Neuronal stem cell (in vitro differentiated cells): ENCODE results near the gene KIF14.

Source experiments
- DNase-seq: peaks from one replicate; pipeline ENCODE4 v3.0.0-alpha.2; 2013; ENCODE audit warnings: low spot score
- H2AFZ ChIP-seq: one replicate; pipeline ENCODE4 v1.6.1; 2013; ENCODE audit warnings: mild to moderate bottlenecking, low read length, inconsistent platforms
- H2AK5ac ChIP-seq: 2 replicates; pipeline ENCODE4 v1.6.1; 2013; ENCODE audit warnings: low read depth, mild to moderate bottlenecking, inconsistent platforms, low read length, moderate library complexity, mixed read lengths
- H2BK120ac ChIP-seq: 2 replicates; pipeline ENCODE4 v1.6.1; 2013; ENCODE audit warnings: low read depth, mild to moderate bottlenecking, inconsistent platforms, low read length, moderate library complexity, mixed read lengths
- H2BK12ac ChIP-seq: one replicate; pipeline ENCODE4 v1.6.1; 2013; ENCODE audit warnings: low read length, inconsistent platforms
- H2BK15ac ChIP-seq: 2 replicates; pipeline ENCODE4 v1.6.1; 2013; ENCODE audit warnings: mild to moderate bottlenecking, low read length, inconsistent platforms, mixed read lengths
- H2BK5ac ChIP-seq: one replicate; pipeline ENCODE4 v1.6.1; 2013; ENCODE audit warnings: inconsistent platforms, mild to moderate bottlenecking, low read length, moderate library complexity
- H3K14ac ChIP-seq: one replicate; pipeline ENCODE4 v1.6.1; 2013; ENCODE audit warnings: low read length, inconsistent platforms
- H3K18ac ChIP-seq: 2 replicates; pipeline ENCODE4 v1.6.1; 2013; ENCODE audit warnings: low read length, inconsistent platforms
- H3K23ac ChIP-seq: 2 replicates; pipeline ENCODE4 v1.6.1; 2013; ENCODE audit warnings: low read depth, mild to moderate bottlenecking, mixed read lengths, low read length, inconsistent platforms; ENCODE audit not compliant: poor library complexity
- H3K27ac ChIP-seq: replicated peaks from 3 replicates; pipeline ENCODE4 v1.5.1; 2013; ENCODE audit warnings: low read length, inconsistent platforms
- H3K27me3 ChIP-seq, 3 experiments: 2 replicates each; pipeline ENCODE4 v1.6.1; 2013; ENCODE audit warnings: low read length in 3 of 3, mild to moderate bottlenecking in 2 of 3, inconsistent platforms in 1 of 3, low read depth in 1 of 3, mixed read lengths in 1 of 3, moderate library complexity in 1 of 3; ENCODE audit not compliant: control insufficient read depth in 3 of 3, insufficient read depth in 3 of 3
- H3K36me3 ChIP-seq, 2 donors: replicated peaks in 1 of 2; 2 replicates each; pipeline ENCODE4 v1.6.1; 2013; ENCODE audit warnings: low read length in 2 of 2; ENCODE audit not compliant: control insufficient read depth in 2 of 2, insufficient read depth in 2 of 2
- H3K4ac ChIP-seq: 2 replicates; pipeline ENCODE4 v1.6.1; 2013; ENCODE audit warnings: inconsistent platforms, mild to moderate bottlenecking, low read length, moderate library complexity
- H3K4me1 ChIP-seq, 2 donors: 1 replicate in 1 of 2; 2 replicates in 1 of 2; pipeline ENCODE4 v1.6.1; 2013; ENCODE audit warnings: low read length in 2 of 2, low read depth in 1 of 2; ENCODE audit not compliant: control insufficient read depth in 2 of 2, insufficient read depth in 1 of 2
- H3K4me2 ChIP-seq: one replicate; pipeline ENCODE4 v1.6.1; 2013; ENCODE audit warnings: mild to moderate bottlenecking, low read length, inconsistent platforms; ENCODE audit not compliant: insufficient read depth, poor library complexity, severe bottlenecking
- H3K4me3 ChIP-seq, 2 donors: 2 replicates each; pipeline ENCODE4 v1.5.1; 2013; ENCODE audit warnings: low read length in 2 of 2, mild to moderate bottlenecking in 2 of 2, inconsistent platforms in 1 of 2, moderate library complexity in 1 of 2
- H3K79me1 ChIP-seq: one replicate; pipeline ENCODE4 v1.6.1; 2013; ENCODE audit warnings: low read depth, mild to moderate bottlenecking, inconsistent platforms, low read length, moderate library complexity
- H3K9ac ChIP-seq: one replicate; pipeline ENCODE4 v1.6.1; 2013; ENCODE audit warnings: mild to moderate bottlenecking, low read depth, low read length, inconsistent platforms; ENCODE audit not compliant: poor library complexity
- H3K9me3 ChIP-seq, 2 donors: replicated peaks in 1 of 2; 2 replicates each; pipeline versions ENCODE3 to v1.6.1; 2013; ENCODE audit warnings: low read length in 2 of 2, mild to moderate bottlenecking in 2 of 2, inconsistent platforms in 1 of 2, low read depth in 1 of 2, mixed read lengths in 1 of 2, moderate library complexity in 1 of 2; ENCODE audit not compliant: control insufficient read depth in 2 of 2, insufficient read depth in 1 of 2
- H4K8ac ChIP-seq: one replicate; pipeline ENCODE4 v1.6.1; 2013; ENCODE audit warnings: low read depth, mild to moderate bottlenecking, inconsistent platforms, low read length, moderate library complexity
- H4K91ac ChIP-seq: one replicate; pipeline ENCODE4 v1.6.1; 2013; ENCODE audit warnings: low read length, low read depth, mild to moderate bottlenecking, inconsistent platforms; ENCODE audit not compliant: poor library complexity
- WGBS, 2 donors: extraction: QIAGEN DNeasy Blood & Tissue Kit; methylation state at CpG; one replicate each; pipeline ENCODE4 v1.1.7; 2013; ENCODE audit warnings: missing lambda C conversion rate in 2 of 2, mixed read lengths in 1 of 2; ENCODE audit not compliant: insufficient read length in 2 of 2, insufficient replicate concordance in 1 of 2; ENCODE audit errors: extremely low coverage in 2 of 2; 5-methylcytosine and 5-hydroxymethylcytosine counted together

Gene KIF14

DNA sequence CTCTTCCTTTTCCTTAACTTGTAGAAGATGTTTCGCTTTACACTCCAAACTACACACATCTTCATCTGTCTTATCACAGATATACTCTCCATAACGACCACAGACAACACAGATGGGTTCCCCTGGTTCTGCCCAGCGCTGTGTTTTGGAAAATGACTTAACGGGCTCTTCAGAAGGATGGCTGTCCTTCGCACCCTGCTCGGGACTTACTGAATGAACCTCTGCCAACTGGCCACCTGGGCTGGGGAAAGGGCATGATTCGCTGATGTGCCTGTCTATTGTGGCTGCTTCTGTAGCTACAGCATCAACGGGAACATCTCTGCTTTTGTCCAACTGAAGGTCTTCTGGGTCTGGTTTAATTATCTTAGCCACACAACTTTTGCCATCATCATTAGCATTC, 45.8 kb upstream of the KIF14 start:
- no peak for DNase-seq
- H3K23ac ChIP-seq = no peak overlapping the region
- H3K36me3 ChIP-seq = peaks cover 8 to 60% of the 10 kb centered on the region in 2 donors
- no peak overlapping the region for H3K18ac ChIP-seq
- no peak overlapping the region for H2BK15ac ChIP-seq
- H3K79me1 ChIP-seq = no peaks in the 10 kb centered on the region
- H2BK5ac ChIP-seq = no peak overlapping the region
- H3K9ac ChIP-seq = no peak overlapping the region
- no peak overlapping the region for H2AFZ ChIP-seq
- H3K4me2 ChIP-seq = no peak overlapping the region
- no peak overlapping the region for H2BK120ac ChIP-seq
- H3K27me3 ChIP-seq = no peaks in the 10 kb centered on the region
- no peak overlapping the region for H2AK5ac ChIP-seq
- H3K27ac ChIP-seq = no peak overlapping the region
- no peak overlapping the region for H3K14ac ChIP-seq
- H3K9me3 ChIP-seq = peaks cover 0 to 4% of the 10 kb centered on the region in 2 donors
- H4K8ac ChIP-seq = no peak overlapping the region
- no CpG with 5 or more reads among the region's 8 CpGs for WGBS, 2 donors
- peaks cover 0 to 9% of the 10 kb centered on the region in 2 donors for H3K4me1 ChIP-seq
- H2BK12ac ChIP-seq = no peak overlapping the region
- H3K4me3 ChIP-seq = no peak overlapping the region
- H4K91ac ChIP-seq = no peak overlapping the region
- H3K4ac ChIP-seq = no peak overlapping the region

DNA sequence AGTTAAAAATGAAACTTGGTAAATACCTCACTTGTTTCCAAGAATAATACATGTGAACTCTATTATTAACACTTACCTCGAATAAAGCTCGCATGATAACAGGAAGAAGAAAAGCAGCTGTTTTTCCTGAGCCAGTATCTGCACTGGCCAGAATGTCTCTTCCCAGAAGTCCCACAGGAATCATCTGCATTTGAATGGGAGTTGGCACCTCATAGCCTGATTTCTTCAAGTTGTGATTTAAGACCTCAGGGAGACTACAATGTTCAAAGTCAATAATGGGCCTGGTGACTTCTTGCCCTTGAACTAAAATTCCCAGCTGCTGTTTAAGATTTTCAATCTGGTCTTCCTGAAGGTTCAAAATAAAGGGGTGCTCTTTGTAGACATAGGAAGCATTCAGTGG, 45.3 kb upstream of the KIF14 start:
- Histone ChIP-seq H3K4ac (no peak overlapping the region), H2AK5ac (no peak overlapping the region), H3K4me3 (no peak overlapping the region), H3K9ac (no peak overlapping the region), H2BK12ac (no peak overlapping the region), H2BK120ac (no peak overlapping the region), H3K4me1 (peaks cover 0 to 9% of the 10 kb centered on the region in 2 donors), H4K91ac (no peak overlapping the region), H2AFZ (no peak overlapping the region), H3K23ac (no peak overlapping the region), H4K8ac (no peak overlapping the region), H2BK15ac (no peak overlapping the region), H3K14ac (no peak overlapping the region), H3K18ac (no peak overlapping the region), H3K36me3 (peaks cover 8 to 65% of the 10 kb centered on the region in 2 donors), H3K79me1 (no peaks in the 10 kb centered on the region), H3K9me3 (peaks cover 0 to 4% of the 10 kb centered on the region in 2 donors), H3K27me3 (no peaks in the 10 kb centered on the region), H2BK5ac (no peak overlapping the region), H3K4me2 (no peak overlapping the region), H3K27ac (no peak overlapping the region)
- no CpG with 5 or more reads among the region's 2 CpGs for whole genome bisulfite sequencing, 2 donors
- no peak for DNase-seq

DNA sequence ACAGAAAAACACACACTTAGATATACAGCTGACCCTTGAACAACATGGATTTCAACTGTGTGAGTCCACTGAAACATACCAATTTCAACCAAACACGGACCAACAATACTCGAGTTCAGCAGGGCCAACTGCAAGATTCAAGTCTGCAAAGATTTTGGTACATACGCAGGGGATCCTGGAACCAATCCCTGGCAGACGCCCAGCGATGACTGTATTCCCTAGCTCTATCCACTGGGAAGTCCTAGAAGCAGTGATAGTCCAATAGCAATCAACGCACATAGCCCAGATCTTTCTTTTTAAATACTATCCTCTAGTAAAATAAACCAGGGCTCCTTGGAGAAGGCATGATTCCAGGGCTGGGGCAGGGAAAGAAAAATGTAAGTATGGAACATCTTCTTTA, 40.2 kb upstream of the KIF14 start:
- no peak overlapping the region for H2BK5ac ChIP-seq
- no peak overlapping the region for H3K4ac ChIP-seq
- H2BK120ac ChIP-seq = no peak overlapping the region
- no peak overlapping the region for H3K9ac ChIP-seq
- H3K14ac ChIP-seq = no peak overlapping the region
- no peak overlapping the region for H2BK15ac ChIP-seq
- no peak overlapping the region for H3K18ac ChIP-seq
- H3K4me3 ChIP-seq = no peak overlapping the region
- H3K27me3 ChIP-seq = no peaks in the 10 kb centered on the region
- no peak overlapping the region for H3K4me2 ChIP-seq
- peaks cover 0 to under 1% of the 10 kb centered on the region in 2 donors for H3K4me1 ChIP-seq
- no peak overlapping the region for H2AFZ ChIP-seq
- H4K8ac ChIP-seq = no peak overlapping the region
- H2BK12ac ChIP-seq = no peak overlapping the region
- no peak overlapping the region for H2AK5ac ChIP-seq
- no CpG with 5 or more reads among the region's 6 CpGs for WGBS, 2 donors
- peaks cover 18 to 95% of the 10 kb centered on the region in 2 donors for H3K36me3 ChIP-seq
- no peaks in the 10 kb centered on the region for H3K9me3 ChIP-seq
- H4K91ac ChIP-seq = no peak overlapping the region
- H3K79me1 ChIP-seq = peaks cover 1% of the 10 kb centered on the region
- DNase-seq = no peak
- no peak overlapping the region for H3K27ac ChIP-seq
- no peak overlapping the region for H3K23ac ChIP-seq

DNA sequence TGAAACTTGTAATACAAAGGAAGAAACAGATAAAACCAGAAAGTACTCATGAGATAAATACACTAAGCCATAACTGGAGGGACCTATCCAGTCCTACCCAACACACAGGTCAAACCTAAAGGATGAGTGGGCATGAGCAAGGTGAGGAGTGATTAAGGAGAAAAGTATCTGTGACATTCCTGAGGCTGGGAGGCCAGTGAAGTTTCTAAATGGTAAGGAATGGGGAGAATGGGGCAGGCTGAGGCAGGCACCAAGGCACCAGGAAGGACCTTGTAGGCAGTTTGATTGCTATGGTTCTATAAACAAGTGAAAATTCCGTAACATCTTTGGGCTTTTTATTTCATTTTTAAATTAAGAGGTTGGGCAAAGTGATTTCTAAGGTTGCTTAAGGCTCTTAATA, 38.7 kb upstream of the KIF14 start:
- Histone ChIP-seq H3K23ac (no peak overlapping the region), H4K8ac (no peak overlapping the region), H3K27me3 (no peaks in the 10 kb centered on the region), H4K91ac (no peak overlapping the region), H3K14ac (no peak overlapping the region), H3K27ac (no peak overlapping the region), H3K9ac (no peak overlapping the region), H2BK15ac (no peak overlapping the region), H3K9me3 (no peaks in the 10 kb centered on the region), H3K4me3 (no peak overlapping the region), H2BK12ac (no peak overlapping the region), H3K18ac (no peak overlapping the region), H3K36me3 (peaks cover 17 to 94% of the 10 kb centered on the region in 2 donors), H2BK120ac (no peak overlapping the region), H3K4me2 (no peak overlapping the region), H2AK5ac (no peak overlapping the region), H3K79me1 (peaks cover 1% of the 10 kb centered on the region), H2AFZ (no peak overlapping the region), H2BK5ac (peak overlapping the region; percentile 48), H3K4me1 (no peaks in the 10 kb centered on the region), H3K4ac (no peak overlapping the region)
- WGBS, 2 donors = no CpG with 5 or more reads among the region's 1 CpG
- no peak for DNase-seq
